SU-DHL-6 (cell line): ENCODE results near the gene TGFA.
"Not testable (repeated sequence)": the region's sequence is repeated elsewhere in the genome, so short reads cannot be mapped to it uniquely, and the experiment has no call there.

Experiments used
- EZH2phosphoT487 ChIP-seq: fragments of 200-600 bp; sonication (generic), shearing (Covaris generic); conservative IDR thresholded peaks from 2 replicates; pipeline ENCODE4 v1.6.1; 2018; ENCODE audit warnings: mild to moderate bottlenecking, antibody characterized with exemption, low read length, moderate library complexity, mixed read lengths
- TF ChIP-seq, protein P1 (sequence below): fragments of 200-600 bp; sonication (generic); IDR thresholded peaks from one replicate; pipeline ENCODE4 v1.5.1; 2017; ENCODE audit warnings: antibody characterized with exemption, mild to moderate bottlenecking, low read length, moderate library complexity; ENCODE audit not compliant: insufficient read depth, poor library complexity, severe bottlenecking

DNA sequence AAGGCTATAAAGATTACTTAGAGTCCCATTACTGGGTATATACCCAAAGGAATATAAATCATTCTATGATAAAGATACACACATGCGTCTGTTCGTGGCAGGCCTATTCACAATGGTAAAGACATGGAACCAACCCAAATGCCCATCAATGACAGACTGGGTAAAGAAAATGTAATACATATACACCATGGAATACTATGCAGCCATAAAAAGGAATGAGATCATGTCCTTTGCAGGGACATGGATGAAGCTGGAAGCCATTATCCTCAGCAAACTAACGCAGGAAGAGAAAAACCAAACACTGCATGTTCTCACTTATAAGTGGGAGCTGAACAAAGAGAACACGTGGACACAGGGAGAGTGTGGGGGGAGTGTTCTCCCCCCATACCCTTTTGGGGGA lies 87.0 kb downstream of the TGFA start:
- TF ChIP-seq, protein P1, sequence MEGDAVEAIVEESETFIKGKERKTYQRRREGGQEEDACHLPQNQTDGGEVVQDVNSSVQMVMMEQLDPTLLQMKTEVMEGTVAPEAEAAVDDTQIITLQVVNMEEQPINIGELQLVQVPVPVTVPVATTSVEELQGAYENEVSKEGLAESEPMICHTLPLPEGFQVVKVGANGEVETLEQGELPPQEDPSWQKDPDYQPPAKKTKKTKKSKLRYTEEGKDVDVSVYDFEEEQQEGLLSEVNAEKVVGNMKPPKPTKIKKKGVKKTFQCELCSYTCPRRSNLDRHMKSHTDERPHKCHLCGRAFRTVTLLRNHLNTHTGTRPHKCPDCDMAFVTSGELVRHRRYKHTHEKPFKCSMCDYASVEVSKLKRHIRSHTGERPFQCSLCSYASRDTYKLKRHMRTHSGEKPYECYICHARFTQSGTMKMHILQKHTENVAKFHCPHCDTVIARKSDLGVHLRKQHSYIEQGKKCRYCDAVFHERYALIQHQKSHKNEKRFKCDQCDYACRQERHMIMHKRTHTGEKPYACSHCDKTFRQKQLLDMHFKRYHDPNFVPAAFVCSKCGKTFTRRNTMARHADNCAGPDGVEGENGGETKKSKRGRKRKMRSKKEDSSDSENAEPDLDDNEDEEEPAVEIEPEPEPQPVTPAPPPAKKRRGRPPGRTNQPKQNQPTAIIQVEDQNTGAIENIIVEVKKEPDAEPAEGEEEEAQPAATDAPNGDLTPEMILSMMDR, result not testable (repeated sequence)
- not testable (repeated sequence) for TF ChIP-seq EZH2phosphoT487
